Endodermal cell (in vitro differentiated cells): ENCODE results near the gene ATP4B. TPM values are rescaled to one million over a fixed set of nuclear protein-coding genes. Genes with fewer than 3 reads are reported as not detected.

Source experiments
- DNase-seq: peaks from one replicate; pipeline ENCODE4 v3.0.0-alpha.2; 2017
- H3K27ac ChIP-seq: 2 replicates; pipeline ENCODE4 v1.5.1; 2013; ENCODE audit warnings: mild to moderate bottlenecking, low read depth, low read length, moderate library complexity
- H3K27me3 ChIP-seq: 2 replicates; pipeline ENCODE4 v1.6.1; 2013; ENCODE audit warnings: mild to moderate bottlenecking, low read length, moderate library complexity; ENCODE audit not compliant: insufficient read depth, control insufficient read depth, poor library complexity, severe bottlenecking
- H3K36me3 ChIP-seq: 2 replicates; pipeline ENCODE4 v1.7.0; 2013; ENCODE audit warnings: mild to moderate bottlenecking, low read length, moderate library complexity; ENCODE audit not compliant: control insufficient read depth, insufficient read depth
- H3K4me1 ChIP-seq: one replicate; pipeline ENCODE4 v1.7.0; 2013; ENCODE audit warnings: low read length; ENCODE audit not compliant: control insufficient read depth, insufficient read depth
- H3K4me3 ChIP-seq: 2 replicates; pipeline ENCODE4 v1.5.1; 2013; ENCODE audit warnings: mild to moderate bottlenecking, low read length, moderate library complexity
- H3K9ac ChIP-seq: 2 replicates; pipeline ENCODE4 v1.6.1; 2013; ENCODE audit warnings: mild to moderate bottlenecking, low read length, moderate library complexity; ENCODE audit not compliant: poor library complexity, severe bottlenecking; ENCODE audit errors: extremely low read depth
- H3K9me3 ChIP-seq: 2 replicates; pipeline ENCODE4 v1.6.1; 2013; ENCODE audit warnings: mild to moderate bottlenecking, low read length, moderate library complexity; ENCODE audit not compliant: control insufficient read depth
- H3K27ac Mint-ChIP-seq: 2 replicates; pipeline ENCODE4 v1.8.0; 2020; ENCODE audit warnings: mixed read lengths
- H3K27me3 Mint-ChIP-seq: 2 replicates; pipeline ENCODE4 v1.8.0; 2021; ENCODE audit warnings: mild to moderate bottlenecking, mixed read lengths; ENCODE audit not compliant: insufficient read depth
- H3K36me3 Mint-ChIP-seq: 2 replicates; pipeline ENCODE4 v1.8.0; 2020; ENCODE audit warnings: low read depth, mixed read lengths
- H3K4me1 Mint-ChIP-seq: 2 replicates; pipeline ENCODE4 v1.8.0; 2020; ENCODE audit warnings: mixed read lengths
- H3K4me3 Mint-ChIP-seq: 2 replicates; pipeline ENCODE4 v1.8.0; 2020; ENCODE audit warnings: mild to moderate bottlenecking, moderate library complexity, mixed read lengths
- H3K9me3 Mint-ChIP-seq: 2 replicates; pipeline ENCODE4 v1.8.0; 2020; ENCODE audit warnings: mild to moderate bottlenecking, mixed read lengths
- CTCF ChIP-seq: fragments of 200-600 bp; sonication (generic); conservative IDR thresholded peaks from 2 replicates; pipeline ENCODE4 v1.5.0; 2021; ENCODE audit warnings: antibody characterized with exemption, mild to moderate bottlenecking
- WGBS, 2 experiments: methylation state at CpG; one replicate each; pipeline versions ENCODE4 v1.1.5 to v1.1.7; 2013; ENCODE audit warnings: missing lambda C conversion rate in 2 of 2, mixed read lengths in 1 of 2; ENCODE audit not compliant: insufficient coverage in 1 of 2, insufficient read length in 1 of 2; 5-methylcytosine and 5-hydroxymethylcytosine counted together
- total RNA-seq, 2 donors: library from RNA; stranded (reverse); fragmentation: NEBNext Ultra II Directional in 1 of 2; extraction: Animal tissue kit (Norgen Biotek cat#: 25700) in 1 of 2; gene quantifications; 2 replicates in 1 of 2; 3 replicates in 1 of 2; pipeline ENCODE4 v1.2.1, GENCODE V29; 2021

The ATP4B gene
- total RNA-seq, 2 donors from 2014 or later = not detected

- Mint-ChIP-seq H3K4me1 (peaks cover 5% of the 10 kb centered on the region), H3K36me3 (peaks cover 17% of the 10 kb centered on the region), H3K4me3 (no peak overlapping the region), H3K27ac (no peak overlapping the region), H3K27me3 (peaks cover 7% of the 10 kb centered on the region), H3K9me3 (peaks cover 7% of the 10 kb centered on the region)
- no peak overlapping the region for H3K9ac ChIP-seq
- no peak overlapping the region for H3K4me3 ChIP-seq
- TF ChIP-seq CTCF = no peak
- H3K36me3 ChIP-seq = no peaks in the 10 kb centered on the region
- H3K27me3 ChIP-seq = no peaks in the 10 kb centered on the region
- no peak overlapping the region for H3K27ac ChIP-seq
- H3K9me3 ChIP-seq = no peaks in the 10 kb centered on the region
- peak; percentile 41 for DNase-seq
- no peaks in the 10 kb centered on the region for H3K4me1 ChIP-seq
- WGBS, 2 experiments = 94 to 98% methylated on average over 23 to 37 of the region's 37 CpGs
Measured at GRCh38 chr13:113651511-113652403, 6.2 kb downstream of the ATP4B start.

DNA sequence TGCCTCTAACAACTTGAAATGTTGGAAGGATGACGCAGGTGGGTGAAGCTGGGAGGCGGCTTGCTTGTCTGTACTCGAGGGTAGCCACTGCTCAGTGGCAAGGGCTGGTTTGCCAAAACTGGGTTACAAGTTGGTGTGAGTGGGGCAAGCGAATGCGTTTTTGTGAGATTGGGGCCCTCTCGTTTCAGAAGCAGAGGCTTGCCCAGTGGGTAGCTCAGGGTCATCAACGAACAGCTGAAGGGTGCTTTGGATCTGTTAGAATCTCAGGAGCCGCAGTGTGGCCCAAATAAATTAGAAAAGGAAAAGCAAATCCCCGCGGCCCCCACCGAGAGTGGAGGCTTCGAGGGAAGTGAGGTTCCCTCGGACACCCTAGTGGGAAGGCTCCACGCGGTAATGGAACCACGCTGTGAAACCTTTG, 7.3 kb downstream of the ATP4B start:
- Histone ChIP-seq H3K4me3 (no peak overlapping the region), H3K9me3 (no peaks in the 10 kb centered on the region), H3K4me1 (no peaks in the 10 kb centered on the region), H3K27ac (no peak overlapping the region), H3K9ac (no peak overlapping the region), H3K36me3 (no peaks in the 10 kb centered on the region), H3K27me3 (no peaks in the 10 kb centered on the region)
- H3K36me3 Mint-ChIP-seq = peaks cover 20% of the 10 kb centered on the region
- H3K4me1 Mint-ChIP-seq = peaks cover 5% of the 10 kb centered on the region
- H3K9me3 Mint-ChIP-seq = peaks cover 9% of the 10 kb centered on the region
- TF ChIP-seq CTCF = no peak
- no peak overlapping the region for H3K4me3 Mint-ChIP-seq
- H3K27me3 Mint-ChIP-seq = peaks cover 7% of the 10 kb centered on the region
- 95 to 96% methylated on average over 15 to 16 of the region's 16 CpGs for WGBS, 2 experiments
- no peak for DNase-seq
- no peak overlapping the region for H3K27ac Mint-ChIP-seq

DNA sequence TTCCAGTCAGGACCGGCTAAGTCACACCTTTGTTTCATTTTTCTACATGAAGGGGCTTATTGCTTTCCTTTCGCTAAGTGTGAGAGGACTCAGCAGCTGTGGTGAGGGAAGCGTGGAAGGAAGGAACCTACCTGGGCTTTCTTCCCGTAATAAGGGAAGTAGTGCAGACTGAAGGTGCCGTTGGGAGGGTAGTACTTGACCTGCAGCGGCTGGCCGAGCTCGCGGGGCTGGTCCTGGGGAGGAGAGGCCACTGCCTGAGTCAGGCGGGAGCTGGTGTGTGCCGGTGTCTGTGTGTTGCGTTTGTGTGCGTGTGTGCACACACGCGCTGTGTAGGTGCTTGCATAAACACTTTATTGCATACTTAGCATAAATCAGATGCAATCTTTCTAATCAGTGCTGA, 7.7 kb downstream of the ATP4B start:
- H3K4me1 Mint-ChIP-seq = peaks cover 5% of the 10 kb centered on the region
- H3K36me3 Mint-ChIP-seq = peaks cover 25% of the 10 kb centered on the region
- WGBS, 2 experiments = 95 to 96% methylated on average over 10 to 15 of the region's 15 CpGs
- Histone ChIP-seq H3K27me3 (no peaks in the 10 kb centered on the region), H3K9ac (no peak overlapping the region), H3K4me3 (no peak overlapping the region), H3K27ac (no peak overlapping the region), H3K9me3 (peaks cover 4% of the 10 kb centered on the region), H3K4me1 (no peaks in the 10 kb centered on the region), H3K36me3 (no peaks in the 10 kb centered on the region)
- H3K27ac Mint-ChIP-seq = no peak overlapping the region
- H3K4me3 Mint-ChIP-seq = no peak overlapping the region
- TF ChIP-seq CTCF = no peak
- DNase-seq = peak; percentile 44
- peaks cover 7% of the 10 kb centered on the region for H3K27me3 Mint-ChIP-seq
- H3K9me3 Mint-ChIP-seq = peaks cover 14% of the 10 kb centered on the region
